ENCODE results near the gene MYH16.
"Not testable (repeated sequence)": the region's sequence is repeated elsewhere in the genome, so short reads cannot be mapped to it uniquely, and the experiment has no call there.

The MYH16 gene

GRCh38 chr7:99260395-99260794 lies 12.2 kb upstream of the MYH16 start:
- DNase-seq = no peak

DNA sequence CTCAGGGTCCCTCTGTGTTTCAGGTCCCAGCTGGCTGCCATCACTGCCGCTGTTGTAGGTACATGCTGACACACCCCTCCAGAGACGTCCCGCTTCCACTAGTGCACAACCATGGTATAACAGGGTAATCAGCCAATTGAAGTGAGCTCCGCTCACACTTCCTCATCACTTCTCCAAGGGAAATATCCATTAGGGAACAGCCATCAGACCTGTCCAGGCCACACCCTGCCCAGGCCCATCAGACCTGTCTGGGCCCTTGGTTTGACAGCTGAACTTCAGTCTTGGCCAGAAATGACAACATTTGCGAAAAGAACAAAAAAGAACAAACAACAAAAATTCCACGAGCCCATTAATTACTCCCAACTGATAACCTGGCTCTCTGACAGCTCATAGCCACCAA lies 11.0 kb upstream of the MYH16 start:
- no peak for DNase-seq

DNA sequence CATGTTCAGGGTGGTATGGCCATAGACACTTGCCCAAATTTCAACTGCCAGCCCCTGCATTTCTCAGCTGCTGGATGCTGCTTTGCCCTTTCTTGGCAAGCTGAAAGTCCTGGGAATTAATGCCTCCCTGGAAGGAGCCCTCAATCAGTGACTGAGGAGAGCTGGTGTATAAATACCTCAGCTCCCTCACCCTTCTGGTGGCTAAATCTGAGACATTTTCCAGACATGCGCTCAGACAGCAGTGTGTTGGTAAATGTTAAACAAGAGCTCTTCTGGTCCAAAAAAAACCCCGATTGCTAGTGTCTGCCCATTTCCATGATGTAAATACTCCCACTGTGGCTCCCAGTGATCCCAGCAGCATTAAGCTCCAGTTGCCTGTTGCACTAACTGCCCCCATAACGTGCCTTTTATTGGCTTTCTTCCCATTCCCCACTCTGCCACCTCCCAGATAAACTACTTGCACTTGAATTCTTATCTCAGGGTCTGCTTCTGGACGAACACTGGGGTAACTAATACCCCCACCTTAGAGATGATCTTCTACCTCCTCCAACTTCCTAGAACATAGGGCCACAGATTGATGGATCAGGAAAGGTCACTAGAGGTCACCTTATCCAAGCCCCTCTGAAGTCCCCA lies 6.7 kb upstream of the MYH16 start:
- DNase-seq = no peak

DNA sequence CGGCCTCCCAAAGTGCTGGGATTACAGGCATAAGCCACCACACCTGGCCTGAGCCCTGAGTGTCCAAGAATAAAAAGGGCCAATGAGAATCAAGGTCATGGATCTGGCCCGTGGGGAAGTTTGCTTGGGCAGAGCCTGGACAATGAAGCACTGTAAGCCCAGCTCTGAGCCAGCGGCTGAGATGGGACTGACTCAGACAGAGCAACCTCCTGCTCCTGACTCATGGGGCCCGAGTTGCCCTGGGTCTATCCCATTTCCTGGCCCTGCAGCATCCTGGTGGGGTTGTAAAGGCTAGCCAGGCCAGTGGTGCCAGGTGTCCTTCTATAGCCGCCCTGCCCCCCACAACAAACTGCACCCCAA lies 5.2 kb upstream of the MYH16 start:
- DNase-seq = no peak

DNA sequence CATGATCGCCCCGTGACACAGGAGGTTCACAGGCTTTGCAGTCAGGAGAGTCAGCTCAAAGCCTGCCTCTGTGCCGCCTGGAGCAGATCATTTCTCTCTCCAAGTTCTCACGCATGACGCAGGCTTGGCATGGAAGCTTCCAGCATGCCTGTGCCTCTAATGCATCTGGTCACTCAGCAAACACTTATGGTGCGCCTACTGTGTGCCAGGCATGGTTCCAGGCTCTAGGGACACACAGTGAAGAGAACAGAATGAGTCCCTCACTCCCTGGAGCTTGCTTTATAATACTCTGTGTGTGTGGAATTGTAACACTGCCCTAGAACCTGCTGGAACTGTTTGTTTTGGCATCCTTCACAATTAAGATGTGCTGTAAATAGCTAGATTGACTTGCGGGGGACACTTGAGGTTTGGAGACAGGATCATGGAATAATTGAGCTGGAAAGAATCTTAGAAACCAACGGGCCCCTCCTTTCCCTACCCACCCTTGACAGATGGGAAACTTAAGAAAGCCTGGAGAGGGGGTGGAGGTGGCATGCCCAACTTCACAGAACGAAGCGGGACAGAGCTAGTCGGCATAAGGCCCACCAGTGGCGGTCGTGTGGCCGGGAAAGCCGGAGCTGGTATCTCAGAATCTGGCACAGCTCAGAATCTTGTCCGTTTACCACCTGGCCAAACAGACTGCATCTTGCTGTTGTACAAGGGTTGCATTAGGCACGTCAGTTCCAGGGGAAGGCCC lies 4.6 kb upstream of the MYH16 start:
- no peak for DNase-seq

DNA sequence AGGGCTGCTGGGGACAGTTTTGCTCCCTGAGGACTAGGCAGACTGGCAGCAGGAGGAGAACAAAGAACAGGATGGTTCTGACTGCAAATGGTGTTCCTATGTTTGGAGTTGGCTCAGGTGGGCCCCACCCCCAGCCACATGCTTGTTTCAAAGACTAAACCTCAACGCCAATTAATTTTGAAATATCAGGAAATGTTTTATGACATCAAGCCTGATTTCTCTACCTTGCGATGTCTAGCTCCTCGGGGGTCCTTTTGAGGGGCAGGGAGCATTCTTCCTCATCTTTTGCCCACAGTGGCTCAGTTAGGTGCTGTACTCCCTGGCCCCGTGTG lies 4.1 kb upstream of the MYH16 start:
- DNase-seq = no peak

- DNase-seq = no peak
Measured at GRCh38 chr7:99270702-99271101, 1.9 kb upstream of the MYH16 start.

DNA sequence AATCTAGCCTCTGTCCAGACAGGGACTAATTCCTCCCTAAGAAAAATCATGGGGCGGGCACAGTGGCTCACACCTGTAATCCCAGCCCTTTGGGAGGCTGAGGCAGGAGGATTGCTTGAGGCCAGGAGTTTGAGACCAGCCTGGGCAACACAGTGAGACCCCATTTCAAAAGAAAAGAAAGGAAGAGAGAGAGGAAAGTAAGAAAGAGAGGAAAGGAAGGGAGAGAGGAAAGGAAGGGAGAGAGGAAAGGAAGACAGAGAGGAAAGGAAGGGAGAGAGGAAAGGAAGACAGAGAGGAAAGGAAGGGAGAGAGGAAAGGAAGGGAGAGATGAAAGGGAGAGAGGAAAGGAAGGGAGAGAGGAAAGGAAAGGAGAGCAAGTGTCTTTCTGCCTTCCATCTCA lies 922 bp downstream of the MYH16 start:
- DNase-seq = not testable (repeated sequence)

DNA sequence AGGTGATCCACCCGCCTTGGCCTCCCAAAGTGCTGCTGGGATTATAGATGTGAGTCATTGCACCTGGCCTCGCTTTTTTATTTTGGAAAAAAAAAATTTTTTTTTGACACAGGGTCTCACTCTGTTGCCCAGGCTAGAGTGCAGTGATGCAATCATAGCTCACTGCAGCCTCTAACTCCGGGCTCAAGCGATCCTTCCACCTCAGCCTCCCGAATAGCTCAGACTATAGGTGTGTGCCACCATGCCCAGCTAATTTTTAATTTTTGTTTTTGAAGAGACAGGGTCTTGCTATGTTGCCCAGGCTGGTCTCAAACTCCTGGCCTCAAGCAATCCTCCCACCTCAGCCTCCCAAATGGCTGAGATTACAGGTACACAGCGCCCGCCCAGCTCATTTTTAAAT lies 2.3 kb downstream of the MYH16 start:
- DNase-seq = not testable (repeated sequence)

GRCh38 chr7:99275496-99275895 lies 2.9 kb downstream of the MYH16 start:
- DNase-seq = no peak

- DNase-seq = no peak
Measured at GRCh38 chr7:99278180-99278579, 5.5 kb downstream of the MYH16 start.

DNA sequence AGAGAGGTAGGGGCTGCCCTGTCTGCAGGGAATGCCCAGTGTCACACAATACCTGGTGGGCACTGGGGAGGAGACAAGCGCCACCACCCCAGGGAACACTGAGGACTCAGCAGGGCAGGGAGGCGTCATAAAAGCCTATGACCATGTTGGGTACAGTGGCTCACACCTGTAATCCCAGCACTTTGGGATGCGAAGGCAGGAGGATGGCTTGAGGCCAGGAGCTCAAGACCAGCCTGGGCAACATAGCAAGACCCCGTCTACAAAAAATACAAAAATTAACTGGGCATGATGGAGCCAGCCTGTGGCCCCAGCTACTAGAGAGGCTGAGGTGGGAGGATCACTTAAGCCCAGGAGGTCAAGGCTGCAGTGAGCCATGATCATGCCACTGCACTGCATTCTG lies 11.5 kb downstream of the MYH16 start:
- DNase-seq = not testable (repeated sequence)

DNA sequence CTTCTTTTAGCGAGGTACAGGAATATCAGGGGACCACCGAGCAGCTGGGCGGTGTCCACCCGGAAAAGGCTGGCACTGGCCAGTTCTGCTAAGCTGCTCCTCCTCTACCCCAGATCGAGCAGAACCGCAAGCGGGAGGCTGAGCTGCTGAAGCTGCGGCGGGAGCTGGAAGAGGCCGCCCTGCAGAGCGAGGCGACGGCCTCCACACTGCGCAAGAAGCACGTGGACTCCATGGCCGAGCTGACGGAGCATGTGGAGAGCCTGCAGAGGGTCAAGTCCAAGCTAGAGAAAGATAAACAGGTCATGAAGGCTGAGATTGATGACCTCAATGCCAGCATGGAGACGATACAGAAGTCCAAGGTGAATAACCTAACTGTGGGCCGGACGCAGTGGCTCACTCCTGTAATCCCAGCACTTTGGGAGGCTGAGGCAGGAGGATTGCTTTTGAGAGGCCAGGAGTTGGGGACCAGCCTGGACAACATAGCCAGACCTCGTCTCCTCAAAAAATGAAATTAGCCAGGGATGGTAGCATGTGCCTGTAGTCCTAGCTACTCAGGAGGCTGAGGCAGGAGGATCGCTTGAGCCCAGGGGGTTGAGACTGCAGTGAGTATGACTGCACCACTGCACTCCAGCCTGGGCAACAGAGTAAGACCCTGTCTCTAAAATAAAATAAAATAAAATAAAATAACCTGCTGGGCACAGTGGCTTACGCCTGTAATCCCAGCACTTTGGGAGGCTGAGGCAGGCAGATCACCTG lies 15.3 kb downstream of the MYH16 start:
- no peak for DNase-seq

DNA sequence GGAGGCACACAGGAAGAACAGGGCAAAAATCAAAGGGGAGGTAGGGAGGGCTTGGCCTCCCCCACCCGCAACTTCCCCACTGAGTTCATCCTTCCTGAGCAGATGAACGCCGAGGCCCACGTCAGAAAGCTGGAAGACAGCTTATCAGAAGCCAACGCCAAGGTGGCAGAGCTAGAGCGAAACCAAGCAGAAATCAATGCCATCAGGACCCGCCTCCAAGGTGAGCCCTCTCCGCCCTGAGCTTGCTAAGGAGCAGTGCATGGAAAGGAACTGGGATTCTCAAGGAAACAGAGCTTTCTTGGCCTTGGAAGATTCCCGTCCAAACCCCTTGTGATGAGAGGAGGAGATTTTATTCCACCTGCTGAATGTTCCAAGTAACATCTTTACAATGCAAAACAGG lies 16.5 kb downstream of the MYH16 start:
- DNase-seq = no peak

GRCh38 chr7:99290148-99290547 lies 17.5 kb downstream of the MYH16 start:
- not testable (repeated sequence) for DNase-seq

DNA sequence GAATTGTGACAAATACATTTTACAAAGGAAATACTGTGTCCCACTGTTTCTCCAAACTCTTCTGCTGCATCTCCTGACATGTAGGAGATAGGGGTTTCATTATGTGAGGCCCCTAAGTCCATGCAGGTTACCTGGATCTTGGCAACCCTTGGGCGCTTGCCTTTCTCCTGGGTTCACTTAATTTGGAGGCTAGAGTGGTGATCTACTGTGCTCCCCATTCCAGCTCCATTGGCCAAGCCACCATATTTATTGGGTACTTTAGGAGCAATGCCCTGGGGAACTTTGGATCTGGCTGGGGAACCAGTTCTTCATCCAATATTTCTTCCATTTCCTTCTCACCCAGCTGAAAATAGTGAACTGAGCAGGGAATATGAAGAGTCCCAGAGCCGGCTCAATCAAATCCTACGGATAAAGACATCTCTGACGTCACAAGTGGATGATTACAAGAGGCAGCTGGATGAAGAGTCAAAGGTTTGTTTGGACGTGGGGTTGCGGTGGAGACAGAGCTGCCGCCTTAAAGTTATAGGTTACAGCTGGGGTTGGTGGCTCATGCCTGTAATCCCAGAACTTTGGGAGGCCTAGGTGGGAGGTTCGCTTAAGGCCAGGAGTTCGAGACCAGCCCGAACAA lies 18.5 kb downstream of the MYH16 start:
- no peak for DNase-seq

DNA sequence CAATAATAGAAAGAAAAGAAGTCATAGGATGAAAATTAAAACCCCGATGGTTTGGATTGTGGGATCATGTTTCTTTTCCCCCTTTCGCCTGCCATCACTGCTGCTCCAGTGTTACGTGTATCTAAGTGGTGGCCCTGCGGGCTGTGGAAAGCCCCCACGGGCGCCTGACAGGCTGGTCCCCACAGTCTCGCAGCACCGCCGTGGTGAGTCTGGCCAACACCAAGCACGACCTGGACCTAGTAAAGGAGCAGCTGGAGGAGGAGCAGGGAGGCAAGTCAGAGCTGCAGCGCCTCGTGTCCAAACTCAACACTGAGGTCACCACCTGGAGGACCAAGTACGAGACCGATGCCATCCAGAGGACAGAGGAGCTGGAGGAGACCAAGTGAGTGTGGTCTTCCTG lies 19.5 kb downstream of the MYH16 start:
- no peak for DNase-seq

GRCh38 chr7:99293167-99293566 lies 20.5 kb downstream of the MYH16 start:
- DNase-seq = no peak

- DNase-seq = no peak
Measured at GRCh38 chr7:99293650-99294049, 21.0 kb downstream of the MYH16 start.

GRCh38 chr7:99296471-99296870 lies 23.8 kb downstream of the MYH16 start:
- DNase-seq = no peak

DNA sequence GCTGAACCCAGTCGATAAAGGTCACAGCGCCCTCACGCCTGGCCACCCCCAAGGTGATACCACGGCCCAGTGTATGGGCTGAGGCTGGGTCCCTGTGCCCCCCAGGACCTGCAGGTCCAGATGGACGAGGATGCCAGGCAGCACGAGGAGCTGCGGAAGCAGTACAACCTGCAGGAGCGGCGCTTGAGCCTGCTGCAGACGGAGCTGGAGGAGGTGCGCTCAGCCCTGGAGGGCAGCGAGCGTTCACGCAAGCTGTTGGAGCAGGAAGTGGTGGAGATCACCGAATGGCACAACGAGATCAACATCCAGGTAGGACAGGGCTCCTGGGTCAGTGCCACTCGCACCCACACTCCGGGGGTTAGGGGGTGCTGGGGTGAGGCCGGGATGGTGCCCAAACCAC lies 28.9 kb downstream of the MYH16 start:
- DNase-seq = no peak

GRCh38 chr7:99305473-99306260 lies 33.0 kb downstream of the MYH16 start:
- no peak for DNase-seq

DNA sequence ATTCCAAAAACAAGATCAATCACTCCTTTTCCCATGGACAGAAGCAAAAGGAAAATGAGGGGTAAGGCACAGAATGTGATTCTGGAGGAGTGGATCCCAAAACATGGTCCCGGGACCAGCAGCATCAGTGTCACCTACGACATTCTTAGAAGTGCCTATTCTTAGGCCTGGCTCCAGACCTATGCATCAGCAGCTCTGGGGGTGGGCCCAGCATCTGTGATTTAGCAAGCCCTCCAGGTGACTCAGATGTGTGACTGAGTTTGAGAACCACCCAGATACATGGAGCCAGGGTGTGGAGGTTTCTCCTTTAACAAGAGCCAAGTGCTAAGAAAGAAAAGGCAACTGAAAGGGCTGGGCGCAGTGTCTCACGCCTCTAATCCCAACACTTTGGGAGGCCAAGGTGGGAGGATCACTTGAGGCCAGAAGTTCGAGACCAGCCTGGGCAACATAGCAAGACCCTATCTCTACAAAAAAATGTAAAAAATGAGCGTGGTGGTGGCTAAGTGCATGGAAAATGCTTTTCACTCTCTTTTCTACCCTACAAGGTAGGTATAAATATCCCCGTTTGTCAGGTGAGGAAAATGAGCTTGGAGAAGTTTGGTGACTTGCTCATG lies 35.9 kb downstream of the MYH16 start:
- DNase-seq = peak; percentile 39
